Activated T-helper 1 cell treated with Interleukin-2 at 50 U/mL for 16 hours (primary cell): Measurements from ENCODE around the gene KRTAP5-3.

Experiments
- DNase-seq: peaks from one replicate; pipeline ENCODE4 v3.0.0-alpha.2; 2020; ENCODE audit warnings: low read depth

Gene KRTAP5-3

GRCh38 chr11:1565173-1565903, 42.9 kb downstream of the KRTAP5-3 start:
- DNase-seq, result no peak

- no peak for DNase-seq
Measured at GRCh38 chr11:1564535-1565172, 43.6 kb downstream of the KRTAP5-3 start.

GRCh38 chr11:1563697-1564534, 44.3 kb downstream of the KRTAP5-3 start:
- no peak for DNase-seq

- DNase-seq, result no peak
Measured at GRCh38 chr11:1563149-1563638, 45.1 kb downstream of the KRTAP5-3 start.

- DNase-seq, result no peak
Measured at GRCh38 chr11:1562469-1563148, 45.7 kb downstream of the KRTAP5-3 start.

DNA sequence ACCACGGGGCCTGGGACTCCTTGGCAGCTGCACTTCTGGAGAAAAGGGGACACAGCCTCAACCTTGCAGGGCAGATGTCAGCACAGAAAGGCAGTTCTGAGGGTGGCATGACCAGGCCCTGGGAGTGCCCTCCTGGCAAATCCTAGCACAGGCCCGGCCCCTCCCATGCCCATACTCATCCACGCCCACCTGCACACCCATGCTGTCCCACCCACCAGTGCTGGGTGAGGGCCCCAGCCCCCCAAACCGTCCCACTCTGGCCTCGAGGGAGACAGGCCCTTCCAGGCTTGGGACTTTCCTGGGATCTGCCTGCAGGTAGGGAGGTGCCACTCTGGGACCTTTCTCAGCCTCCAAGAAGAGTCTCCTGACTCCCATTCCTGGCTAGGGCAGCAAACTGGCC, 46.3 kb downstream of the KRTAP5-3 start:
- DNase-seq, result no peak

DNA sequence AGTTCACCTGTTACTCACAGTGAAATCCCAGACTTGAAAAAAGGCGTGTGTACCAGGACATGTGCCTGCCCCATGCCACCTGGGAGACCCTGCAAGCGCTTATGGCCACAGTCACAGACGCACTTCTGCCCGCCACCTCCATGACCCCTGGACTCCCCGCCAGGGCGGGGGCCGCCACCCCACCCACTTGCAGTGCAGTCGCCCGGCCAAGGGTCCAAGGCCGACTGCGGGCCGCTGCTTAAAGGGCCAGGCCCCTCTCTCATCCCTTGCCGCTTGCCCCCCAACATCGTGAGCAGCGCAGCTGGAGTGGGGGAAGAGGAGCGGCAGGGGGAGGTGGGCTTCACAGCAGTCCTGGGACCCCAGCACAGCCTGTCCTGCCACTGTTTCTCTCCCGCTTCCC, 47.0 kb downstream of the KRTAP5-3 start:
- DNase-seq, result no peak

DNA sequence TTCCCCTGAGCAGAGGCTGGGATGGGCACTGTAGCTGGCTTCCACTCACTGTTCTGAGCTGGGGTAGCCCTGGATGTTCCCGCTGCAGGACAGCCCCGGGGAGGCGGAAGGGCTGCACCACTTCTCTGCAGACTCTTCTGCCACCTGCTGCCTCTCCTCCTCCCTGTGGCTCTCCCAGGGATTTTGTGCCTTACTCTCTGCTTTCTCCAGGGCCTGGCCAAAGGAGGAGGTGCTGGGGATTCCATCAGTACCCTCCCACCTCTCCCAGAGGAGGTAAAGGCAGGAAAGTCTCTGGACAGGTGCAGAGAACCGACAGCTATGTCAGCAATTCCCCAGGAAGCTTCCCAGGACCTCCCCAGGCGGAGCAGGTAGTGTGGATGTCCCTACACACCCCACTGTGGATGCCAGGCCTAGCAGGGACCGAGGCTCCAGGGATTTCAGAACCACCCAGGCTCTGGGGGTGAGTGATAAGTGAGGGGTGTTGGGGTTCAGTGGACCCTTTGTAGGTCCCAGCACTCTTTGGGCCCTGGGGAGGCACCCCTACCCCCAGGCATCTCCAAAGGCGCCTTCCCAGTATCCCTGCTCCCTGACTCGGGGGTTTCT, 47.5 kb downstream of the KRTAP5-3 start:
- DNase-seq, result no peak

DNA sequence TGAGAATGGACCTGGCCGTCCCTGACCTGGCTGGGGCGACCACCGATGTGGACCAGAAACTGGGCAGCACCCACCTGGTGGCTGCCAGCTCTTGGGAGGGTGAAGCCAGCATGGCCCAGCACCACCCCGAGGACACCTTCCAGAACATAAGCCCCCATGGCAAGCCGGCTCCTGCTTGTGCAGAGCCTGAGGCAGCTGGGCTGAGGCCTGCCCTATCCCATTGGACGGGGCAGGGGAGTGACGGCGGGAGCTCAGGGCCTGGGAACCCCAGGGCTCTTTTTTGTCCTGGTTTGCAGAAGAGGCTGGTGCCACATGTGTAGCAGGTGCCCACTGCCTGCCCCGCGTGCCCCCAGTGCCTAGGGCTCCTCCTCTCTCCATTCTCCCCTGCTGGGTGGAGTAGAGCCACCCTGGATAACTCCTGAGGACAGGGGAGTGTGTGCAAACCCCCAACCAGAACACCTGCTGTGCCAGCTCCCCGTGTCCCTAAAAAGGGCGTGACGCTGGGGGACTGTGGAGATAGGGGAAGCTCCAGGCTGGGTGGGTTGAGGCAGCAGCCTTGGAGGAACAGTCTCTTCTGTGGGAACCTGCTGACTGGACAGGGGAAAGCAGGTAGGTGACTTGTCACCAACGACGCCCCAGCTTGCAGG, 48.1 kb downstream of the KRTAP5-3 start:
- DNase-seq, result no peak

- DNase-seq, result no peak
Measured at GRCh38 chr11:1559111-1559951, 48.9 kb downstream of the KRTAP5-3 start.

- no peak for DNase-seq
Measured at GRCh38 chr11:1558775-1559110, 49.5 kb downstream of the KRTAP5-3 start.

- no peak for DNase-seq
Measured at GRCh38 chr11:1557904-1558774, 50.1 kb downstream of the KRTAP5-3 start.
